ENCODE measurements around the gene SEMA3F. TPM values are rescaled to one million over a fixed set of nuclear protein-coding genes. Genes with fewer than 3 reads are reported as not detected.

SEMA3F gene
- total RNA-seq (2021) = 34.0 and 49.1 TPM in 2 replicates
- Bru-seq, nascent RNA = percentile 52 among the genes with signal in this experiment
- BruChase-seq, experiment 1, labeled RNA remaining after a 2-hour chase = percentile 53 among the genes with signal in this experiment
- percentile 61 among the genes with signal in this experiment for BruChase-seq, experiment 2, labeled RNA remaining after a 6-hour chase
- long read RNA-seq, partial matches to known transcripts = 9 of 20 reads
- long read RNA-seq, other reads (novel, unspliced or antisense) = 7 of 20 reads

DNA sequence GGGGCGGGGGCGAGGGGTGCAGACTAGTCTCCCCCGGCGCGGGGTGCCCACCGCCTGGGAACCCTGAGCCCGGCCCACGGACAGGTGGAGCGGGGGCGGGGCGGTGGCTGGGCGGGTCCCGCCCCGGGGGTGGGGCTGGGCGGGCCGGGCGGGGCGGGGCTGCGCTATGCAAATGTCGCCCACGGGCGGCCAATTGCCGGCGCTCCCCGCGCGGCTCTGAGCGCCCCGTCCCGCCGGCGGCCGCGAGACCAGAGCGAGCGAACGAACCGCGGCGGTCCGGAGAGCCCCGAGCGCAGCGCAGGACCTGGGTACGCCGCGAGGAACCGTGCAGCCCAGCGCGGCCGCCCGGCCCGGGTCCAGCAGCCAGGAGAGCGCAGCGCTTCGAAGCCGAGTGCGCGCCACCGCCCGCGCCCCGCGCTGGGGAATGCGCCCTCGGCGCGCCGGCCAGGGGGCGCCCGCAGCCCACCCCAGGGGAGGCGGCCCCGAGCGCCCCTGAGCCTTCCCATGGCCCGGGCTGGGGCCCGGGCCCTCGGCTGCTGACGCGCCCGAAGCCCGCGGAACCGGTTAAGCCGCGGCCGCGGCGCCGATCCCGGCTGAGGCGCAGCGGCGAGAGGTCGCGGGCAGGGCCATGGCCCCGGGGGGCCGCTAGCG, at the start of gene SEMA3F:
SEMA3F (plus strand) TSS at position 485 of the 651 bp plus-strand sequence. CDS start 4,299 bp downstream, outside the sequence.
- DNase-seq = peak; percentile 50 to 77
- H3K79me2 ChIP-seq (ENCODE audit: low read depth) = no peaks in the 10 kb centered on the region
- H3K36me3 ChIP-seq (ENCODE audit: low read depth) = no peaks in the 10 kb centered on the region
- BruUV-seq (replicated peaks) = no TSS peak
- no peaks in the 10 kb centered on the region for H3F3A ChIP-seq (ENCODE audit: insufficient read depth, low read depth)
- H3K27ac ChIP-seq = no peak within 1 kb of the TSS
- ChIA-PET CTCF (interaction anchor here (0.5 kb wide), 1 partner anchor 40 kb away, joined by 7 read pairs; no protein-coding TSS in a partner anchor), POLR2A (ENCODE audit: unreplicated experiment) (no interaction called here)
- H3K4me2 ChIP-seq = peak within 1 kb of the TSS; percentile 75
- no peaks in the 10 kb centered on the region for H3K9me2 ChIP-seq (ENCODE audit: insufficient read depth)
- peak within 1 kb of the TSS; percentile 52 for H3K4me3 ChIP-seq
- no peaks in the 10 kb centered on the region for H3K27me3 ChIP-seq (ENCODE audit: insufficient read depth, low read depth)
- H4K20me1 ChIP-seq (ENCODE audit: insufficient read depth) = no peaks in the 10 kb centered on the region
- H3K9me3 ChIP-seq (ENCODE audit: insufficient read depth, low read depth) = no peaks in the 10 kb centered on the region
- TF ChIP-seq EZH2 (IDR thresholded peaks at IDR 0.05; ENCODE audit: low read depth) = no peak
- TF ChIP-seq, protein P1, sequence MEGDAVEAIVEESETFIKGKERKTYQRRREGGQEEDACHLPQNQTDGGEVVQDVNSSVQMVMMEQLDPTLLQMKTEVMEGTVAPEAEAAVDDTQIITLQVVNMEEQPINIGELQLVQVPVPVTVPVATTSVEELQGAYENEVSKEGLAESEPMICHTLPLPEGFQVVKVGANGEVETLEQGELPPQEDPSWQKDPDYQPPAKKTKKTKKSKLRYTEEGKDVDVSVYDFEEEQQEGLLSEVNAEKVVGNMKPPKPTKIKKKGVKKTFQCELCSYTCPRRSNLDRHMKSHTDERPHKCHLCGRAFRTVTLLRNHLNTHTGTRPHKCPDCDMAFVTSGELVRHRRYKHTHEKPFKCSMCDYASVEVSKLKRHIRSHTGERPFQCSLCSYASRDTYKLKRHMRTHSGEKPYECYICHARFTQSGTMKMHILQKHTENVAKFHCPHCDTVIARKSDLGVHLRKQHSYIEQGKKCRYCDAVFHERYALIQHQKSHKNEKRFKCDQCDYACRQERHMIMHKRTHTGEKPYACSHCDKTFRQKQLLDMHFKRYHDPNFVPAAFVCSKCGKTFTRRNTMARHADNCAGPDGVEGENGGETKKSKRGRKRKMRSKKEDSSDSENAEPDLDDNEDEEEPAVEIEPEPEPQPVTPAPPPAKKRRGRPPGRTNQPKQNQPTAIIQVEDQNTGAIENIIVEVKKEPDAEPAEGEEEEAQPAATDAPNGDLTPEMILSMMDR (conservative IDR thresholded peaks at IDR 0.05) = no peak
- intact Hi-C loops (cut with micrococcal nuclease; ENCODE audit: unreplicated experiment) = loop anchor here (1.0 kb wide), 4 partner anchors 12 to 34 kb away; no protein-coding TSS in a partner anchor
- no peaks in the 10 kb centered on the region for H3K4me1 ChIP-seq (replicated peaks; ENCODE audit: insufficient read depth)
- no peak within 1 kb of the TSS for H2AFZ ChIP-seq

DNA sequence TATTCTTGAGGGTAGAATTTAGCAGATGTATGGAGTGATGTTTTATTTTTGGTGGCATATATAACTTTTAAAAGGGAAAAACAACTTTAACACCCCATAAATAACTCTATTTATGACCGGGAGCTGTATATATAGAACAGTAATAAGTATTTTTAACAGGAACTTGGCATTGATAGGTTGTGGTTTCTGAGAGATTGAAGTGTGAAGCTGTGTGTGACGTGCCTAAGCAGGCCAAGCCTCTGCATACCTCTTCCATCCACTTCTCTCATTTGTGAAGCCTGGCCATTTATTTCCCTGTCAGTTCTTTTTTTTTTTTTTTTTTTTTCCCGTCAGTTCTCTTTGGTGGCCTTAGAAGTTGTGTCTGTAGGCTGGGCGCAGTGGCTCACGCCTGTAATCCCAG, 43.4 kb upstream of the SEMA3F start:
- POLR2A ChIA-PET (ENCODE audit: unreplicated experiment) = no interaction called here
- H3K4me3 ChIP-seq = no peak overlapping the region
- H3K4me1 ChIP-seq (replicated peaks; ENCODE audit: insufficient read depth) = no peaks in the 10 kb centered on the region
- no peaks in the 10 kb centered on the region for H3K27me3 ChIP-seq (ENCODE audit: insufficient read depth, low read depth)
- CTCF ChIA-PET = no interaction called here
- no peak for DNase-seq
- H3K27ac ChIP-seq = no peak overlapping the region
- TF ChIP-seq, protein P1 (conservative IDR thresholded peaks at IDR 0.05) = no peak
- TF ChIP-seq EZH2 (IDR thresholded peaks at IDR 0.05; ENCODE audit: low read depth) = no peak
- no peaks in the 10 kb centered on the region for H3K79me2 ChIP-seq (ENCODE audit: low read depth)
- peaks cover 14% of the 10 kb centered on the region for H3K36me3 ChIP-seq (ENCODE audit: low read depth)
- no peaks in the 10 kb centered on the region for H3K9me2 ChIP-seq (ENCODE audit: insufficient read depth)
- no peaks in the 10 kb centered on the region for H4K20me1 ChIP-seq (ENCODE audit: insufficient read depth)
- no peaks in the 10 kb centered on the region for H3K9me3 ChIP-seq (ENCODE audit: insufficient read depth, low read depth)
- H3F3A ChIP-seq (ENCODE audit: insufficient read depth, low read depth) = no peaks in the 10 kb centered on the region
- no peak overlapping the region for H3K4me2 ChIP-seq
- H2AFZ ChIP-seq = no peak overlapping the region
- no TSS peak for BruUV-seq (replicated peaks)
- intact Hi-C loops (cut with micrococcal nuclease; ENCODE audit: unreplicated experiment) = no loop called here

DNA sequence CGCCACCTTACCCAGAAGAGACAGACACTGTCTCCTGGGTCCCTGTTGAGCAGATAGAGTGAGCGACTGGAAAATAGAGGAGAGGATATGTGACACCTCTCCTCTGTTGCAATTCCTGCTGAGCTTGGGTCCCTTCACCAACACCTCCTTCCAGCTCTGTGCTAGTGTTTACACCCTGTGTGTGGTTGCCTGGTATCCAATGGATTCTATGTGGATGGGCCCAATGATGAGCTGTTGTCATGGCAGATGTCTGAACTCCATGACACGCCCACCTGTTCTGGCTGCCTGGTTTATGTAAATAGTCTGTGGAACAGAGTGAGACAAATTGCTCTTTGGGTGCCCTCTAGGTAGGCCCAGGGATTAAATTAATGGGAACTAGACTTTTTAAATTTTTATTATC, 42.7 kb upstream of the SEMA3F start:
- H3K4me2 ChIP-seq = no peak overlapping the region
- H3K9me2 ChIP-seq (ENCODE audit: insufficient read depth) = no peaks in the 10 kb centered on the region
- H4K20me1 ChIP-seq (ENCODE audit: insufficient read depth) = no peaks in the 10 kb centered on the region
- no peak overlapping the region for H3K27ac ChIP-seq
- TF ChIP-seq, protein P1 (conservative IDR thresholded peaks at IDR 0.05) = no peak
- no peak for TF ChIP-seq EZH2 (IDR thresholded peaks at IDR 0.05; ENCODE audit: low read depth)
- H3K9me3 ChIP-seq (ENCODE audit: insufficient read depth, low read depth) = no peaks in the 10 kb centered on the region
- ChIA-PET POLR2A (ENCODE audit: unreplicated experiment) (no interaction called here), CTCF (no interaction called here)
- no TSS peak for BruUV-seq (replicated peaks)
- H3K27me3 ChIP-seq (ENCODE audit: insufficient read depth, low read depth) = no peaks in the 10 kb centered on the region
- intact Hi-C loops (cut with micrococcal nuclease; ENCODE audit: unreplicated experiment) = no loop called here
- no peak overlapping the region for H3K4me3 ChIP-seq
- no peak overlapping the region for H2AFZ ChIP-seq
- H3F3A ChIP-seq (ENCODE audit: insufficient read depth, low read depth) = no peaks in the 10 kb centered on the region
- H3K4me1 ChIP-seq (replicated peaks; ENCODE audit: insufficient read depth) = no peaks in the 10 kb centered on the region
- H3K36me3 ChIP-seq (ENCODE audit: low read depth) = peaks cover 8% of the 10 kb centered on the region
- no peak for DNase-seq
- H3K79me2 ChIP-seq (ENCODE audit: low read depth) = no peaks in the 10 kb centered on the region

Data from PC-9 (cell line).